Fibroblast of skin of abdomen (primary cell): ENCODE results near the gene EZH1.
A peak's percentile ranks its signal among the peaks of the same experiment; 100 is the strongest.

ENCODE experiments used
- DNase-seq: peaks from one replicate; pipeline ENCODE4 v3.0.0-alpha.2; 2013

EZH1 gene

DNA sequence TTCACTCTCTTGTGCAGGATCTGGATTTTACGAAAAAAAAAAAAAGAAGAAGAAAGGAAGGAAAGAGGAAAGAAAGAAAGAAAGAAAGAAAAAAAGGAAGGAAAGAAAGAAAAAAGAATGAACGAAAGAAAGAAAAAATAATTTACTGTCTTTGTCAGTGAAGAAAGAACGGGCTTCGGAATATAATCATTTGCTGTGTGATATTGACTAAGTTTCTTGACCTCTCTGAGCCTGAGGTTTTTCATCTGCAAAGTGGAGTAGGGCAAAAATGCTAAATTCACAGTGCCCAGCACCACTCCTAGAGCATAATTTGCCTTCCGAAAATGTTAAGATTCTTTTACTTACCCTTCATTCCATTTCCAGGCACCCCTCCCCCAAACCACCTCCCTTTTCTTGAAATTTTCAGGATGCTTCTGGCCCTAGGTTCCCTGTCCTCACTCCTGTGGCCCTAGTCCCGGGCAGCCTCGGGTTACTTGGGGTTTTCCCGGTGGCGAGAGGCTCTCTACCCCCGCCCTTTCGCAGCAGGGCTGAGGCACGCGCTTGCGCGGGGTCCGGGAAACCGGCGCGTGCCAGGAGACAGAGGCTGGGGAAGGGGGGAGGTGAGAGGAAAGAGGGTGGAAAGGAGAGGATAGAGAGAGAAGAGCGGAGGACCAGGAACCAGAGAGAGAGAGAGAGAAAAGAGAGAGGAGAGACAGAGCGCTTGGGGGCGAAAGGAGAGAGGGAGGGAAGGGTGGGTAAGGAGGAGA lies 62.7 kb downstream of the EZH1 start, which contains the start of gene CNTNAP1:
Gene CNTNAP1 (plus strand): TSS at position 556 of the 746 bp plus-strand sequence. CDS start 299 bp downstream, outside the sequence.
- peak; percentile 85 for DNase-seq

DNA sequence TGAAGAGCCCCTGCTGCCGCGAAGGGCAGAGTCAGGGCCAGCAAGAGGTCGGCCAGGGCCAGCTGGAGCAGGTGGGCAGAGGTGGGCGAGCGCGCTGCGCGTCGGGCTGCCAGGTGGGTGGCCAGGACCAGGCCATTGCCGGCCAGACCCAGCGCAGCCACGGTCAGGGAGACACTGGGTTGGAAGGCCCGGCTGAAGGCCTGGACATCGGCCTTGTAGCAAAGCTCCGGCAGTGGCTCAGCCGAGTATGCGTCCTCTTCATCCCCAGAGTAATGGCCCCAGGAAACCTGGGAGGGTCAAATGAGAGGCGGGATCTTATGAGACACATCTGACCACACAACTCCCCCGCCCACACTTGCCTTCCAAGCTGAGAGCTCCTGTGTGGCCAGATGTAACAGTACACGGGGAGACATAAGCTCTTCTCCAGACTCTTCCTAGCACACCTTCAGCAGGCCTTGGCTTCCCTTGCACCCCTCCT lies 64.5 kb downstream of the EZH1 start:
- no peak for DNase-seq

GRCh38 chr17:42679492-42680330 lies 65.1 kb downstream of the EZH1 start:
- peak; percentile 78 for DNase-seq

- DNase-seq: peak; percentile 66
Observed at GRCh38 chr17:42678951-42679491, 65.8 kb downstream of the EZH1 start.

- DNase-seq: peak; percentile 90
Observed at GRCh38 chr17:42677921-42678781, 66.7 kb downstream of the EZH1 start.

DNA sequence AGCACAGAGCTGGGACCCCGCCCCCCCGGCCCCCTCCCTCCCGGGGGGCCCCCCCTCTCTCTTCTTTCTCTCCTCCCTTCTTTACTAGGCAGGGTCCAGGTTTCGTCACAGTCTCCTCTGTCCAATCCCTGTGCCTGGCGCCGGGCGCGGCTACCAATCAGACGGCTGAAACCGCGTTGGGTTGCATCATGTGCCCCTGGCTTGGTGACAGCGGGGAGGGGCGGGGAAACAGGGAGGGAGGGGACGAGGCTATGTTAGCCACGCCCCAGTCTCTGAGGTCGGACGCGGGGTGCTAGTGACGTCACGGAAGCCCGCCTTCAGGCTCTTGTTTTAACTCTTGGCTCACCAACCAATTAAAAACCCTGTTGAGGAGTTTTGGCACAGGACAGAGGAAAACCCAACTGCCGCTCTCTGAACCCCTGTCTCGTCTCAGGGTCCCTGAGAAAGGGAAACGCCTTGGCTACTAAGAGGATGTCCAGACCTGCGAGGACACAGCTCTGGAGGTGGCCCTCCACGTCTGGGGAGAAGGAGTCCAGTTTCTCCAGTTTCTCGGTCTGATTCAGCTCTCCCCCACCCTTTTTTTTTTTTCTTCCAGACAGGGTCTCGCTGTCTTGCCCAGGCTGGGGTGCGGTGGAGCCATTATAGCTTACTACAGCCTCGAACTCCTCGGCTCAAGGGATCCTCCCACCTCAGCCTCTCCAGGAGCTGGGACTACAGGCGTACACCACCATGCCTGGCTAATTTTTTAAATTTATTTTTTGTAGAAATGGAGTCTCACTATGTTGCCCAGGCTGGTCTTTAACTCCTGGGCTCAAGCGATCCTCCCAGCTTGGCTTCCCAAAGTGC lies 67.6 kb downstream of the EZH1 start:
- peak; percentile 100 for DNase-seq

GRCh38 chr17:42676424-42677011 lies 68.3 kb downstream of the EZH1 start, which contains the start of gene PLEKHH3:
Gene PLEKHH3 (minus strand): TSS chr17:42676994. CDS start chr17:42676563, 431 bp downstream.
- peak; percentile 30 for DNase-seq

GRCh38 chr17:42675965-42676423 lies 68.8 kb downstream of the EZH1 start:
- DNase-seq: peak; percentile 41

DNA sequence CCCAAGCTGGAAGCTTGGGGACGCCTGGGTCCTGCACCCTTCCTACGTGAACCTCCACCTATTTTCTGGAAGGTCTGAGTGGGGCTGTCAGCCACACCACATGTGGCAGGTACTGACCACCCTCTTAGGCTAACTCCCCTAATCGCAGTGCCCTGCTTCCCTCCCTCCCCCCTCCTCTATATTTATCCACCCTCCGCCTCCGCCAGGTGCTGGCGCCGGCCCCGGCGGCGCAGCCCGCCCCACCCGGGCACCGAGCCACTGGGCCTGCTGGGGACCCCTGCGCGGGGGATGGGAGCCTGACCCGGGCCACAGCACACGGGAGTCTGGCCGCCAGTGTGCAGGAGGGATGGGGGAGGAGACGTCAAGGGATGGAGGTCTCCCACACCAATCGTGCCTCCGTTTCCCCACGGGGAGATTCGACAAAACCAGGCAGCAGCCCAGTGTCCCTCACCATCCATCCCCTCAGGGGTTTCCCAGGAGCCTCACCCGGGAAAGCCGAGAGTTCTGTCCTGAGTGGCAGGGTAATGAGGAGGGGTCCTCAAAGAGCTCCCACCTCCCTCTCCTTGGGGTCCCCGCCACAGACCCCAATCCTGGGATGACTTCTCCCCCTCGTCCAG lies 69.4 kb downstream of the EZH1 start:
- no peak for DNase-seq

GRCh38 chr17:42674755-42675347 lies 70.0 kb downstream of the EZH1 start:
- no peak for DNase-seq

GRCh38 chr17:42673885-42674754 lies 70.7 kb downstream of the EZH1 start:
- DNase-seq: peak; percentile 55

- DNase-seq: no peak
Observed at GRCh38 chr17:42673266-42673884, 71.5 kb downstream of the EZH1 start.

- DNase-seq: no peak
Observed at GRCh38 chr17:42672038-42672437, 72.8 kb downstream of the EZH1 start.

DNA sequence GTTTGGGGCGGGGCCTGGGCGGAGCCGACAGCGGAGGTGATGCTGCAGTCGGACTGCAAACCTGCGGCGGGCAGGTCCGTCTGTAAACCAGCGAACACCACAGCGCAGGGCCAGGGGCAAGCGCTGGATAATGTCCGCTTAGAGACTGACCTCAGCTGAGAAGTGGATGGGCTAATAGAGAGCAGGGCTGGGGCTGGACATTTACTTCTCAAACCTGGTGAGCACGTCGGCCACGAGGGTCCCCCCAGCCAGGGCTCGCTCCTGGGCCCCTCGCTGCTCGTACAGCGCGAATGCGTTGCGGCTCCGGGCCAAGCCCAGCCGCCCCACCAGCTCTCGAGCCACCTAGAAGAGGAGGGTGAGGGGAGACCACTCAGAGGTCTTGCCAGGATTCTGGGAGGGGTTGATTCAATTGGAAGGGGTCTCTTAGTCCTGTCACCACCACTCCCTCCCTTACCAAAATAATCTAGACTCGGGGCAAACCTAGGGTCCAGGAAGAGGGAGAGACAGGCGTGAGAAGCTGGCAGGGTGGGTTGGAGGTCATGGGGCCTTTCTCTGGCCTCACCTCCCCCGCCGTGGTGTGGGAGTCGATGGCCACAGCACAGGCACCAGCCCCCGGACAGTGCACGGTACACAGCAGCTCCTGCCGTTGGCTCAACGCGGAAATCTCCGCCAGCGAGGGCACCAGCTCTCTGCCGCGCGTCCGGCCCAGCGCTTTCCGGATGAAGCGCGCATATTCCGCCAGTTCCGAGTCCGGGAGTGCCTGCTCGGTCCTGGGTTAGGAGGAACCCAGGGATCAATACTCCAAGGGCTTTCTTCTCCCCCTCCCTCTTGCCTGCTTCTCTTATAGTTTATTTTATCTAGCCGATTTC lies 73.8 kb downstream of the EZH1 start:
- DNase-seq: no peak

DNA sequence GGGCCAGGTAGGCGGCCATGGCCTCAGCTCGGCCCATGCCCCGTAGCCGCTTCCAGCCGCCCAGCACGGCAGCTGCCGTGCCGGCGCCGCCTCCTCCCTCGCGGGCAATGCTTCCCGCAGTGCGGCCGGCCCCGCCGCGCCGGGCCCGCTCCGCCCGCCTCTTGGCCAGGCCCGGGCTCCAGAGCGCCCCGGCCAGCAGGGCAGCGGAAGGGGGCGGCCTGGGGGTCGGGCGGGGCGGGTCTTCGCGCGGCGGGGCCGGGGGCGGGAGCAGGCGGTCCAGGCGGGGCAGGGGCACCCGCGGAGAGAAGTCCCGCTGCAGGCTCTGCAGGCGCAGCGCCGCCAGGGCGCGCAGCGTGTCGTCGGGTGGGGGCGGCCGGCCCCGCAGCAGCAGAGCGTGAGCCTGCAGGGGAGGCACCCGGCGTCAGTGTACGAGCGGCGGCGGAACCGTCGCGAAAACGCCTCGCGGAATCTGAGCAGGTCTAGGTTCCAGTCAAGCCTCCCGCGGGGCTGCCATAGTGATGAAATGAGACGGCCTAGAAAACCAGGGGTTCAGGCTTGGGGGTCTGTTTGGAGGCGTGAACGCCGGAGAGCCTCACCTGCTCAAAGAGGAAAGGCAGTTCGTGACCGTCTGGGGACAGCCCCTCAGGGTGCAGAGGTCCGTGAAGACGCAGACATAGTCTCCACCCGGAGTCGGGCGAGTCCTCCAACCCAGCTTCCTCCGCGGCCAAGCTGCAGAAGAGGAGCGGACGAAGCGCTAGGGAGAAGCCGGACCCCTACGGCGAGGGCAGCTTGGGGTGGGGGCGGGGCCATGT lies 74.7 kb downstream of the EZH1 start:
- no peak for DNase-seq

GRCh38 chr17:42669705-42669976 lies 75.2 kb downstream of the EZH1 start:
- DNase-seq: no peak
